ENCODE results near the gene CDKAL1.

DNA sequence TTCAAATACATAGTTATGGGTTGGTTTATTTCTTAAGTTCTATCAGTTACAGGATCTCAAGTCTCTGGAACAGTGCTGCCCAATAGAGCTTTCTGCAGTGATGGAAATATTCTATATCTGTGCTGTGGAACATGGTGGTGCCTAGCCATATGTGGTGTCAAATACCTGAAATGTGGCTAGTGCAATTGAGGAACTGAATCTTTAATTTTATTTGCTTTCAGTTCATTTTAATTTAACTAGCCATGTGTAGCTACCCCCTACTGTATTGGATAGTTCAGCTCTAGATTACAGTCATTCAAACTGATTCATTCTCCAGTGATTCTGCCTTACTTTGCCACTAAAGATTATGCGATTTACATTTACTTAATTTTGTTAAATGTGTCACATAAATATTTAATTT is 503.2 kb downstream of the CDKAL1 start:
- TF ChIP-seq, protein P1, sequence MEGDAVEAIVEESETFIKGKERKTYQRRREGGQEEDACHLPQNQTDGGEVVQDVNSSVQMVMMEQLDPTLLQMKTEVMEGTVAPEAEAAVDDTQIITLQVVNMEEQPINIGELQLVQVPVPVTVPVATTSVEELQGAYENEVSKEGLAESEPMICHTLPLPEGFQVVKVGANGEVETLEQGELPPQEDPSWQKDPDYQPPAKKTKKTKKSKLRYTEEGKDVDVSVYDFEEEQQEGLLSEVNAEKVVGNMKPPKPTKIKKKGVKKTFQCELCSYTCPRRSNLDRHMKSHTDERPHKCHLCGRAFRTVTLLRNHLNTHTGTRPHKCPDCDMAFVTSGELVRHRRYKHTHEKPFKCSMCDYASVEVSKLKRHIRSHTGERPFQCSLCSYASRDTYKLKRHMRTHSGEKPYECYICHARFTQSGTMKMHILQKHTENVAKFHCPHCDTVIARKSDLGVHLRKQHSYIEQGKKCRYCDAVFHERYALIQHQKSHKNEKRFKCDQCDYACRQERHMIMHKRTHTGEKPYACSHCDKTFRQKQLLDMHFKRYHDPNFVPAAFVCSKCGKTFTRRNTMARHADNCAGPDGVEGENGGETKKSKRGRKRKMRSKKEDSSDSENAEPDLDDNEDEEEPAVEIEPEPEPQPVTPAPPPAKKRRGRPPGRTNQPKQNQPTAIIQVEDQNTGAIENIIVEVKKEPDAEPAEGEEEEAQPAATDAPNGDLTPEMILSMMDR (IDR thresholded peaks at IDR 0.05; ENCODE audit: low read depth, low read length): no peak
- TF ChIP-seq EZH2phosphoT487 (IDR thresholded peaks at IDR 0.05; ENCODE audit: low read depth): no peak
